ENCODE results near the gene SLC25A42. TPM values are rescaled to one million over a fixed set of nuclear protein-coding genes. Genes with fewer than 3 reads are reported as not detected.

SLC25A42 gene
- total and polyA plus RNA-seq, 2 donors (not counting 1 experiment from before 2014, with no cell fraction given): 36.5 to 83.9 TPM

GRCh38 chr19:19155495-19156219 is 91.9 kb downstream of the SLC25A42 start:
- Histone ChIP-seq H3K27me3 (replicated peaks in 1 of 4; ENCODE audit: control extremely low read depth in 1 of 4, control insufficient read depth in 3 of 4, insufficient read depth in 4 of 4, low read length in 3 of 4) (no peaks in the 10 kb centered on the region), H2AFZ (ENCODE audit: insufficient read depth, low read depth, low read length, poor library complexity, severe bottlenecking) (no peak overlapping the region), H3K4me1 (ENCODE audit: control insufficient read depth in 2 of 2, insufficient read depth in 2 of 2, low read length in 2 of 2) (peaks cover 36 to 63% of the 10 kb centered on the region in 2 donors), H3K36me3 (replicated peaks in 1 of 2; ENCODE audit: control extremely low read depth in 1 of 2, control insufficient read depth in 1 of 2, extremely low read depth in 1 of 2, insufficient read depth in 2 of 2, low read length in 1 of 2) (no peaks in the 10 kb centered on the region), H3K9ac (ENCODE audit: low read length) (peak overlapping the region; percentile 3), H3K79me2 (ENCODE audit: control insufficient read depth, insufficient read depth, low read length) (no peaks in the 10 kb centered on the region), H3K4me2 (replicated peaks; ENCODE audit: low read depth, low read length, poor library complexity, severe bottlenecking) (peak overlapping the region; percentile 52), H3K9me3 (ENCODE audit: control extremely low read depth in 1 of 3, control insufficient read depth in 2 of 3, insufficient read depth in 1 of 3, low read length in 2 of 3) (peaks cover 0 to 6% (median 6%) of the 10 kb centered on the region in 3 donors), H3K27ac (ENCODE audit: low read length in 2 of 2) (no peak overlapping the region), H3K4me3 (ENCODE audit: control extremely low read depth in 1 of 5, extremely low read depth in 1 of 5, insufficient read depth in 1 of 5, low read depth in 2 of 5, low read length in 4 of 5) (peak overlapping the region in 1 of 5 experiments; percentile 10), H4K20me1 (ENCODE audit: control insufficient read depth, insufficient read depth, low read length, poor library complexity, severe bottlenecking) (no peaks in the 10 kb centered on the region)
- Mint-ChIP-seq H3K4me3 (peak overlapping the region; percentile 51), H3K27ac (peak overlapping the region; percentile 35), H3K27me3 (no peaks in the 10 kb centered on the region), H3K4me1 (peaks cover 61% of the 10 kb centered on the region), H3K9me3 (ENCODE audit: insufficient read depth) (peaks cover 3% of the 10 kb centered on the region)
- POLR2A ChIA-PET: interaction anchor here (0.6 to 1.1 kb wide), 4 partner anchors 14 to 166 kb away, joined by 3 to 4 read pairs (median 3); no protein-coding TSS in a partner anchor
- intact Hi-C loops (cut with micrococcal nuclease): no loop called here
- TF ChIP-seq CTCF (IDR thresholded peaks at IDR 0.05) (no peak), EZH2 (IDR thresholded peaks at IDR 0.05; ENCODE audit: borderline replicate concordance, insufficient read depth, low read depth, low read length, poor library complexity, severe bottlenecking) (no peak)
- DNase-seq (peak; percentile 45), ATAC-seq (ENCODE audit: low read depth) (peak; percentile 23)
- CTCF ChIA-PET: interaction anchor here (1.2 to 5.1 kb wide), 4 partner anchors 8 to 19 kb away, joined by 4 to 63 read pairs (median 16); partner anchors contain the start of gene MEF2B
- WGBS (ENCODE audit: insufficient coverage): 24% methylated on average over 4 of the region's 10 CpGs

GRCh38 chr19:19157808-19158207 is 94.0 kb downstream of the SLC25A42 start:
- Histone ChIP-seq H3K4me1 (ENCODE audit: control insufficient read depth in 2 of 2, insufficient read depth in 2 of 2, low read length in 2 of 2) (peaks cover 36 to 61% of the 10 kb centered on the region in 2 donors), H2AFZ (ENCODE audit: insufficient read depth, low read depth, low read length, poor library complexity, severe bottlenecking) (no peak overlapping the region), H3K4me2 (replicated peaks; ENCODE audit: low read depth, low read length, poor library complexity, severe bottlenecking) (no peak overlapping the region), H3K79me2 (ENCODE audit: control insufficient read depth, insufficient read depth, low read length) (no peaks in the 10 kb centered on the region), H4K20me1 (ENCODE audit: control insufficient read depth, insufficient read depth, low read length, poor library complexity, severe bottlenecking) (no peaks in the 10 kb centered on the region), H3K9me3 (ENCODE audit: control extremely low read depth in 1 of 3, control insufficient read depth in 2 of 3, insufficient read depth in 1 of 3, low read length in 2 of 3) (peaks cover 0 to 6% (median 6%) of the 10 kb centered on the region in 3 donors), H3K36me3 (replicated peaks in 1 of 2; ENCODE audit: control extremely low read depth in 1 of 2, control insufficient read depth in 1 of 2, extremely low read depth in 1 of 2, insufficient read depth in 2 of 2, low read length in 1 of 2) (no peaks in the 10 kb centered on the region), H3K9ac (ENCODE audit: low read length) (no peak overlapping the region), H3K27me3 (replicated peaks in 1 of 4; ENCODE audit: control extremely low read depth in 1 of 4, control insufficient read depth in 3 of 4, insufficient read depth in 4 of 4, low read length in 3 of 4) (no peaks in the 10 kb centered on the region), H3K27ac (ENCODE audit: low read length in 2 of 2) (no peak overlapping the region), H3K4me3 (ENCODE audit: control extremely low read depth in 1 of 5, extremely low read depth in 1 of 5, insufficient read depth in 1 of 5, low read depth in 2 of 5, low read length in 4 of 5) (no peak overlapping the region)
- H3K27me3 Mint-ChIP-seq: no peaks in the 10 kb centered on the region
- H3K4me1 Mint-ChIP-seq: peaks cover 56% of the 10 kb centered on the region
- peak overlapping the region; percentile 30 for H3K4me3 Mint-ChIP-seq
- H3K27ac Mint-ChIP-seq: peak overlapping the region; percentile 21
- H3K9me3 Mint-ChIP-seq (ENCODE audit: insufficient read depth): peaks cover 3% of the 10 kb centered on the region
- WGBS (ENCODE audit: insufficient coverage): 36% methylated on average over 3 of the region's 6 CpGs
- intact Hi-C loops (cut with micrococcal nuclease): no loop called here
- TF ChIP-seq EZH2 (IDR thresholded peaks at IDR 0.05; ENCODE audit: borderline replicate concordance, insufficient read depth, low read depth, low read length, poor library complexity, severe bottlenecking) (no peak), CTCF (IDR thresholded peaks at IDR 0.05) (no peak)
- DNase-seq: no peak
- no peak for ATAC-seq (ENCODE audit: low read depth)
- POLR2A ChIA-PET: interaction anchor here (0.7 to 1.3 kb wide), 2 partner anchors 12 to 581 kb away, joined by 4 read pairs; partner anchors contain the start of gene MEF2B
- CTCF ChIA-PET: interaction anchor here (0.5 to 5.1 kb wide), 6 partner anchors 11 to 587 kb away, joined by 3 to 63 read pairs (median 4); partner anchors contain the start of gene MEF2B
